HG02970 (cell line): ENCODE data around the gene PRKCB.

Experiments used
- ATAC-seq: cut with Tn5 transposase; IDR thresholded peaks from one replicate; pipeline ENCODE4 v1.9.1; 2021; ENCODE audit warnings: mild to moderate bottlenecking, moderate library complexity, moderate number of reproducible peaks; ENCODE audit not compliant: unreplicated experiment, low FRiP score

Gene PRKCB

DNA sequence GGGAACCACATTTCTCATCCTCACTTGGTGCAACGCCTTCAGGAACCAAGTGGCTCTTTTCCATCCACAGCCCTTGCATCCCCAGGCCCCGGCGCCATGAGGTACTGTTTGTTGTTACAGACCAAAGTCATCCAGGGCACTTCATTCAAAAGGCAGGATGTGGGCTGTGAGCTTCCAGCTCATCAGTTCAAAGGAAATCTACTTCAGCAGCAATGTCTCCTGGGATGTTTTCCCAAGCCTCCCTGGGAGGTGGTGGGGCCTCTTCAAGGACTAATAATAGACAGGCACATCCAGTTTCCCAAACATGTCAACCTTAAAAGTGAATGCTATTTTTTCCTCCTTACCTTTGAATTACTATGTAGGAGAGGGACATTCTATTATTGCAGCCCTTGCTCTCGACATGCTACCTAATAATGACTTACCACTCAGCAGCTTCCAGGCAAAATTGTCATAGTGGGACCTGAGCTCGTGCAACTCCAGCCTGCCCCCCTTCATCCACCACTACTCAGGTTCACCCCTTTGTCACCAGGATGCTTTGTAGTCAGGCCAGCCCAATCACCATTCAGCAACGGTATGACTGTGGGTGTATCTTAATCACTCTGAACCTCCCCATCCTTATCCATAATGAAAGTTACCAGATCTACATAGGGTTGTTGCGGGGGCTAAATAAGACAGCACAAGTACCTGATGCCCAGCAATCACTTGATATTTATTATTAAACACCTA is 1.7 kb upstream of the PRKCB start:
- ATAC-seq: no peak

DNA sequence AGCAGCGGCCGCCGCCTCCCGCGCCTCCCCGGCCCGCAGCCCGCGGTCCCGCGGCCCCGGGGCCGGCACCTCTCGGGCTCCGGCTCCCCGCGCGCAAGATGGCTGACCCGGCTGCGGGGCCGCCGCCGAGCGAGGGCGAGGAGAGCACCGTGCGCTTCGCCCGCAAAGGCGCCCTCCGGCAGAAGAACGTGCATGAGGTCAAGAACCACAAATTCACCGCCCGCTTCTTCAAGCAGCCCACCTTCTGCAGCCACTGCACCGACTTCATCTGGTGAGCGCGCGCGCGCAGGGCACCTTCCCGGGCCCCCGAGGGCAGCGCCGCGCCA is 258 bp downstream of the PRKCB start:
- no peak for ATAC-seq

DNA sequence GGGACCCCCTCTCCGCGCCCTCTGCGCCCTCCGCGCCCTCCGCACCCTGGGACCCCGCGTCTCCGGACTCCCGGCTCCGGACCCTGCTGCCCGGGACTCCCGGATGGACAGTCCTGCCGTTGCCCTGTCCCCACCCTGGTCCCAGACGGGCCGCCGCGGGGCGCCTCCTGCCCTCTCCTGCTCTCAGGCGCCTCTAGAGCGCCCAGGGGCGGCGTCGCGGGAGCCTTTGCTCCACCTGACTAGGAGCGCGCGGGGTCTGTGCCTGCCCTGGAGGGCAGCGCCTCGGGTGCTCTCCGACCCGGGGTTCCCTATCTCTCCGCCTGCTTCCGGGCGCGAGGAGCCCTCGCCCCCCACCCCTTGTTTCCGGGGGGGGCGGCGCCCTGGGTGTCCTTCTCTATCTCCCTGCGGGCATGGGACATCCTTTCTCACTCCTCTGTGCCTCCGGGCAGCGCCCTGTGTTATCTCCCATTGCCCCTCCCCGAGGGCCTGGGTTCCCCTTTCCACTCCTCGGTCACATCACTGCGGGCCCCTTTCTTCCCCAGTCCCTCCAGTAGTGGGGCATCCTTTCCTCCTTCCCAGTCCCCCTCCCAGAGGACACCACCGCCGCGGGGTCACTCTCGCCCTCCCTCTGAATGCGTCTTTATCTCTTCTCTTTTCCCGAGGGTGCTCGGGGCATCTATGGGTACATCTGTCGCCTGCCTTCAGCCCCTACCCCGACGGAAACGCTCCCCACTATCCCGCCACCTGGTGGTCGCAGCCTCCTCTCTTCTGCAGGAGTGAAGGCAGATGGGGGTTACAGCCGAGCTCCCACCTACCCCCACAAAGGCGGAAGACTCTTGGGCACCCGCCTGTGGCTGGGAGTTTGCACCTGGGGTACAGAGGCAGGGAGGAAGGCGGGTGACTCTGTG is 875 bp downstream of the PRKCB start:
- no peak for ATAC-seq

GRCh38 chr16:23837553-23838308 is 1.9 kb downstream of the PRKCB start:
- no peak for ATAC-seq

GRCh38 chr16:23838485-23839142 is 2.8 kb downstream of the PRKCB start:
- no peak for ATAC-seq

DNA sequence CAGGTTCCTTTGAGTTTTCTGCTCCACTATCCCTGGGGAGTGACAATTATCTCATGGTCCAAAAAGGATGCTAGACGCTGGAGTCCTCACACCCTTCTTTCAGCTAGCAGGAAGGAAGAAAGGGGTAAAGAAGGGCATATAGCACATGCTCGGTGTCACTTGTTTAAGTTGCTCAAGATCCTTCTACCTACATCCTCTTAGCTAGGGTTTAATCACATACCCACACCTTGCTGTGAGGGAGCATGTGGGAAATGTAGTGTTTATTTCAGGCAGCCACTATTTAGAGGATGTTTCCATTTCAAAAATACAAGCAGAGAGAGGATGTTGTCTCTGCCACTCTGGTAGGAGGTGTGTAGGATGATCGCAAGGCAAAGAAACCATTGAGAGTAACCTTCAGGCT is 4.5 kb downstream of the PRKCB start:
- no peak for ATAC-seq

DNA sequence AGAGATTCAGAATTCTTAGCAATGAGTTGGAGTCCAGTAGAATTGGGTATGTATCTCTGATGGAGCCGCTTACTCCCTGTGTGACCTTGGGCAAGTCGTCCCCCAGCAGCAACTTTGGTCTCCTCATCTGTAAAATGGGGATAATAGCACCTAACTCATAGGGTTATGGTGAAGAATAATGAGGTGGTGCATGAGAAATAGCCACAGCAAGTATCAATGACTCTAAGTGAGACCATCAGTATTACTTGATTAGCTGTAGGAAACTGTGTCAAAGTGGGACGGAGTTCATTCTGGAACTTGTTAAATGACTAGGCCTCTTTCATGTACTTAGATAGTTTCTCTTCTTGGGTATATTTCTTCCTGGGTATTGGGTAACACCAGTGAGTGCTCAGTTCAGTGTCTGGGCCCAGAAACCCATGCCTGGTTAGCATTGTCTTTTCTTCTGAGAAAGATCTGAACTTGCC is 6.4 kb downstream of the PRKCB start:
- ATAC-seq: peak; percentile 72

- ATAC-seq: no peak
These were observed 7.4 kb downstream of the PRKCB start for GRCh38 chr16:23843143-23843542.

DNA sequence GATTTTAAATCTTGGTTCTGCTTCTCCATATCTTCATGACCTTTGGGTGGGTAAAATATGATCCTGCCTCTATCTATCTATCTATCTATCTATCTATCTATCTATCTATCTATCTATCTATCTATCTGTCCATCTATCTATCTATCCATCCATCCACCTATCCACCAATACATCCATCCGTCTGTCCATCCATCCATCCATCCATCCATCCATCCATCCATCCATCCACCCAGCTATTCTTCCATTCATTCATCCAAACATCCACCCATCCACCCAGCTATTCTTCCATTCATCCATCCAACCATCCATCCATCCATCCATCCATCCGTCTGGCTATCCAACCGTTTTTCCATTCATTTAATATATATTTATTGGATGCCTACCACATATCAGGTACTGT is 11.5 kb downstream of the PRKCB start:
- no peak for ATAC-seq

DNA sequence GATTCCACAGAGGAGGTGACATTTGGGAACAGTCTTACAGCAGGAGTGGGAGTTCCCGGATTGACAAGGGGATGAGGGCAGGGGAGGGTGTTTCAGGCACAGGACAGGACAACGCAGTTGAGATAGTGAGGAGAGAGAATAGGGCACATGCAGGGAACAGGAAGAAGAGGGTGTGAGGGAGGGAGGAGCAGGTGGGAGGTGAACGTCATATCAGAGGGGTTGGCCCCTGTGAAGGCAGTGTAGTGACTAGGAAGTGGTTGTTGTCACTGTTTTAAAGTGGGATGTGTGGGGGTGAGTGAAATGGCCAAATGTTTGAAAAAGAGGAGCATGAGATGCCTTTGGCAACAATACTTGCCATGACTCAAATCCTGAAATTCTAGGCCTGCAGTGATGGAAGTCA is 12.2 kb downstream of the PRKCB start:
- ATAC-seq: no peak

GRCh38 chr16:23848958-23849357 is 13.2 kb downstream of the PRKCB start:
- ATAC-seq: no peak

DNA sequence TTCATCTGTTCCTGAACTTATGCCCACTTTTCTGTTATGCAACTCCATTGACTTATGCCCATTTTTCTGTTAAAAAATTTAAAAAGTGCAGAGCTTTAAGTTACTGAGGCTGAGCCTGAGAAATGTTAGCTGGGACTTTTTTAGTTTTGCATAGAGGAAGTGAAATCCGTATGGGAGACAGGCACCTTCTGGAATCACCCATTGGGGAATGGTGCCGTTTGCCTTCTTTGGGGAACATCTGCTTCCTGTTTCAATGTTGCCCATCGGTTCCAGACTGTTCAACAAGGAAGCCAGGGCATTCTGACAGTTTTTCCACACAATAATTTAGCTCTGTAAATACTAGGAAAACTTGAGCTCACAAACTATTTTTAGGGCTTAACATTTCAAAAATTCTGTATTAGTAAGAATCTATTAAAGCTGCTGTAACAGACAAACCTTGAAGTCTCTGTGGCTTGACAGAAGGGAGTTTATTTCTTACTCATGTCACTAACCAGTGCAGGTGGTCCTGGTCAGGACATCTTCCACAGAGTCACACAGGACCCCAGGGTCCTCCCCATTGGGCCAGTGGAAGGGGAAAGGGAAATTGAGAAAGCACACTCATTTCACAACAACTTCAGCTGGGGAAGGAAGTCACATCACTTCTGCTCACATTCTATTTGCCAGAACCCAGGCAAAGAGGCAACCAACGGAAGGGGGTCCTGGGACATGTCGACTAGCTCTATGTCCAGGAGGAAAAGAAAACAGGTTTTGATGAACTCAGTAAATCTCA is 17.2 kb downstream of the PRKCB start:
- no peak for ATAC-seq

DNA sequence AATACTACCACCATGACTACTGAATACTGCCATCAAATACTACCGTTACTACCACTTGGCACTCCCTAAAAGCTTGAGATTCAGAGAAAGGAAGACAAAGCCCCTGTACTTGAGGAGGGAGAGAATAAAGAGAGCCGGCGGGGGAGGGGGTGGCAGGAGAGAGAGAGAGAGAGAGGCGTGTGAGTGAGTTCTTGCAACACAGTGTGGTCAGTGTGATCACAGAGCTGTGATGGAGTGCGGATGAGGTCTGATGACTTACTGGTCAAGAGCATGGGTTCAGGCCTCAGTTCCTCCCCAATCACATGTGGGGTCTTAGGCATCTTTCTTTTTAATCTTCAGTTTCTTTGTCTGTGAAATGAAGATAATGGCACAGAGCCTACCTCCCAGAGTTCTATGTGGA is 19.2 kb downstream of the PRKCB start:
- ATAC-seq: no peak

- no peak for ATAC-seq
These were observed 20.5 kb downstream of the PRKCB start for GRCh38 chr16:23856251-23856709.

GRCh38 chr16:23857256-23857880 is 21.6 kb downstream of the PRKCB start:
- ATAC-seq: no peak

DNA sequence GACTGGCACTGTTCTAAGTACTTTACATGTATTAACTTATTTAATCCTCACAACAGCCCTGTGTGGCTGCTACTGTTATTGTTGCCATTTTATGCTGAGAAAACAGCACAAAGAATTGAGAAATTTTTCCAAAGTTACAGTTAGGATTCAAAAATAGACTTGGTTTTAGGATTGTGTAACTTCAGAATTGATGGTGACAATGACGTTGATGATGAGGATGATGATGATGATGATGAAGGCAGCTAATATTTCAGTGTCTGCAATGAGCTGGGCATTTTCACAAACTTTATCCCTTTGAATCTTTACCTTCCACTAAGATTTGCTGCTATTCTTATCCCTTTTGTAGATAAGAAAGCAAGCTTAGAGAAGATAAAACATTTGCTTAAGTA is 22.1 kb downstream of the PRKCB start:
- ATAC-seq: no peak

- no peak for ATAC-seq
These were observed 22.8 kb downstream of the PRKCB start for GRCh38 chr16:23858542-23858941.

GRCh38 chr16:23859713-23860269 is 24.0 kb downstream of the PRKCB start:
- ATAC-seq: no peak

- no peak for ATAC-seq
These were observed 26.1 kb downstream of the PRKCB start for GRCh38 chr16:23861874-23862273.
